Muscle layer of colon (tissue), 2 donors: Measurements from ENCODE around the gene MTAP.
"Not testable (repeated sequence)": the region's sequence is repeated elsewhere in the genome, so short reads cannot be mapped to it uniquely, and the experiment has no call there.

ENCODE experiments used
- H3K27ac ChIP-seq: one replicate; pipeline ENCODE4 v1.7.0; 2013; ENCODE audit warnings: low read depth, mild to moderate bottlenecking, low read length, moderate library complexity
- H3K27me3 ChIP-seq, 2 donors: one replicate each; pipeline ENCODE4 v1.7.0; 2013; ENCODE audit warnings: low read length in 2 of 2, mild to moderate bottlenecking in 2 of 2; ENCODE audit not compliant: insufficient read depth in 2 of 2, control insufficient read depth in 1 of 2
- H3K36me3 ChIP-seq: one replicate; pipeline ENCODE4 v1.7.0; 2013; ENCODE audit warnings: mild to moderate bottlenecking, low read length; ENCODE audit not compliant: insufficient read depth
- H3K4me1 ChIP-seq: one replicate; pipeline ENCODE4 v1.7.0; 2013; ENCODE audit warnings: mild to moderate bottlenecking, low read length; ENCODE audit not compliant: insufficient read depth
- H3K4me3 ChIP-seq, 2 donors: one replicate each; pipeline ENCODE4 v1.7.0; 2013; ENCODE audit warnings: low read length in 2 of 2, low read depth in 1 of 2, mild to moderate bottlenecking in 1 of 2, moderate library complexity in 1 of 2
- H3K9ac ChIP-seq: one replicate; pipeline ENCODE4 v1.7.0; 2013; ENCODE audit warnings: low read length
- H3K9me3 ChIP-seq: one replicate; pipeline ENCODE4 v1.7.0; 2013; ENCODE audit warnings: mild to moderate bottlenecking, low read length
- donor health status: abdominal sarcoma.
- donor health status: Adenocarcinoma of cecum.

MTAP gene

DNA sequence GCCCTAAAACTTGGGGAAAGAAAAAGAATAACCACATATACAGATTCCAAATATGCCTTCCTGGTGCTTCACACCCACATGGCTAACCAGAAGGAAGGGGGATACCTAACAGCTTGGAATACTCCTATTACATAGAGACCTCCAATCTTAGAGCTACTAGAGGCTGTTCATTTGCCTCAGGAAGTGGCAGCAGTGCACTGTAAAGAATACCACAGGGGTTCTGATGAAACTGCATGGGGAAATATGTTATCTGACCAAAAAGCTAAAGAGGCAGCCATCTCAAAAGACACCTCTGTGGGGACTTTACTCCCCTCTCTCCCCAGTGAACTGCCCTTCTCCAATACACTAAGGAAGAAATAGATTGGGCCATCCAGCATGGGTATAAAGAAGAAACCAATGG lies 125.3 kb downstream of the MTAP start:
- Histone ChIP-seq H3K4me3 (no peak overlapping the region), H3K27ac (no peak overlapping the region), H3K9me3 (no peaks in the 10 kb centered on the region), H3K9ac (no peak overlapping the region), H3K27me3 (no peaks in the 10 kb centered on the region), H3K36me3 (no peaks in the 10 kb centered on the region), H3K4me1 (no peaks in the 10 kb centered on the region)

DNA sequence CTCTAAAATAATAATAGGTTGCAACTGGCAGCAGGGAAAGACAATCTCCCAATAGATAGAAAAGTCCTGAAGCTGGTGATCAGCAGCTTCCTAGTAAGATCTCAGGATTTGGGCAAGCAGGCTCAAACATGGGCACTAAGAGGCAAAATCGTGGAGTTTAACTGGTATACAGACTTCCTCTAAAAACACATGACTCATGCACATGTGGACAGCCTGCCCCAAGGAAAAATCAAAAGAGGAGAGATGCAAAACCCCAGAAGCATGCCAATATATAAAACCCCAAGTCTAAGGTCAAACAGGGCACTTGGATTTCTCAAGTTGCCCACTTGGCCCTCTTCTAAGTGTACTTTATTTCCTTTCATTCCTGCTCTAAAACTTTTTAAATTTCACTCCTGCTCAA lies 129.0 kb downstream of the MTAP start:
- Histone ChIP-seq H3K9ac (no peak overlapping the region), H3K9me3 (no peaks in the 10 kb centered on the region), H3K36me3 (no peaks in the 10 kb centered on the region), H3K27ac (no peak overlapping the region), H3K4me3 (no peak overlapping the region), H3K27me3 (no peaks in the 10 kb centered on the region), H3K4me1 (no peaks in the 10 kb centered on the region)

DNA sequence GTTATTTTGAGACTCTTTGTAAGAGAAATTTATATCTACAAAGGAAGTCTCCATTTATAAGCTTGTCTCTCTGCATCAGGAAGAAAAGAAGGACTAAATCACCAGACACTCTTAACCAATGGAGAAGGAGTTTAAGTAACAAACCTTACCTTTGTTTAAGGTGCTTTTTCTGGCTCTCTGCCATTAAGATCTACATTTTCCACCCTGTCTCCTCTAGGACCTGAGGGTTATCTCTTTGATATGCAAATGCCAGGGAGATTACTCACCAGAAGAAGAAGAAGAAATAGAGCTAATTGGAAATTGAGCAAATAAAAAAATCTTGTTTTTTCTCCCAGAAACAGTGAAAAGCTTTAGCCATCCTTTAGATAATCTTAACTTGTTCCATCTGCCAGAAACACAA lies 130.8 kb downstream of the MTAP start:
- no peak overlapping the region for H3K4me3 ChIP-seq
- H3K27ac ChIP-seq: no peak overlapping the region
- H3K9ac ChIP-seq: no peak overlapping the region
- no peaks in the 10 kb centered on the region for H3K9me3 ChIP-seq
- H3K27me3 ChIP-seq: no peaks in the 10 kb centered on the region
- H3K36me3 ChIP-seq: no peaks in the 10 kb centered on the region
- no peaks in the 10 kb centered on the region for H3K4me1 ChIP-seq

- H3K4me1 ChIP-seq: no peaks in the 10 kb centered on the region
- no peaks in the 10 kb centered on the region for H3K9me3 ChIP-seq
- no peak overlapping the region for H3K4me3 ChIP-seq
- H3K27ac ChIP-seq: no peak overlapping the region
- H3K36me3 ChIP-seq: no peaks in the 10 kb centered on the region
- H3K27me3 ChIP-seq: no peaks in the 10 kb centered on the region
- no peak overlapping the region for H3K9ac ChIP-seq
These were observed 131.4 kb downstream of the MTAP start for GRCh38 chr9:21933865-21934264.

GRCh38 chr9:21935631-21936030 lies 133.2 kb downstream of the MTAP start:
- Histone ChIP-seq H3K9me3 (no peaks in the 10 kb centered on the region), H3K27ac (no peak overlapping the region), H3K9ac (no peak overlapping the region), H3K4me1 (no peaks in the 10 kb centered on the region), H3K36me3 (no peaks in the 10 kb centered on the region), H3K27me3 (no peaks in the 10 kb centered on the region), H3K4me3 (no peak overlapping the region)

DNA sequence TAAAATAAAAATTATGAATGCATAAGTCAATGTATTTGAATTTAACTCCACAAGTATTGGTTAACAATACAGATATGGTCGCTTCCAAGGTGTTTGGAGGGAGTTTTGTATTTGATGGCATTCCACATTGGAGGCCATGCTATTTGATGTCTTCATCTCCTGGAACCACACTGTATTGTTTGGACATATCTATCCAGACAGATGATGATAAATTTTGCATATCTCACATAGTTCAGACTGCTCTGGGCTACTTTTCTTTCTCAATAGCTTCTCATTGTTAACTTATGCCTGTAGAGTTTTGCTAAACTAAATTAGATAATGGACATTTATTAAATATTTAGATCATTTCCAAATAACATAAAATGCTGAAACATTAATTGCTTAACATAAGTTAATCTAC lies 133.7 kb downstream of the MTAP start:
- Histone ChIP-seq H3K4me1 (no peaks in the 10 kb centered on the region), H3K27me3 (no peaks in the 10 kb centered on the region), H3K27ac (no peak overlapping the region), H3K4me3 (no peak overlapping the region), H3K9ac (no peak overlapping the region), H3K36me3 (no peaks in the 10 kb centered on the region), H3K9me3 (no peaks in the 10 kb centered on the region)

- no peaks in the 10 kb centered on the region for H3K9me3 ChIP-seq
- no peak overlapping the region for H3K4me3 ChIP-seq
- no peak overlapping the region for H3K9ac ChIP-seq
- no peak overlapping the region for H3K27ac ChIP-seq
- no peaks in the 10 kb centered on the region for H3K36me3 ChIP-seq
- H3K4me1 ChIP-seq: no peaks in the 10 kb centered on the region
- H3K27me3 ChIP-seq: no peaks in the 10 kb centered on the region
These were observed 139.0 kb downstream of the MTAP start for GRCh38 chr9:21941337-21941995.

DNA sequence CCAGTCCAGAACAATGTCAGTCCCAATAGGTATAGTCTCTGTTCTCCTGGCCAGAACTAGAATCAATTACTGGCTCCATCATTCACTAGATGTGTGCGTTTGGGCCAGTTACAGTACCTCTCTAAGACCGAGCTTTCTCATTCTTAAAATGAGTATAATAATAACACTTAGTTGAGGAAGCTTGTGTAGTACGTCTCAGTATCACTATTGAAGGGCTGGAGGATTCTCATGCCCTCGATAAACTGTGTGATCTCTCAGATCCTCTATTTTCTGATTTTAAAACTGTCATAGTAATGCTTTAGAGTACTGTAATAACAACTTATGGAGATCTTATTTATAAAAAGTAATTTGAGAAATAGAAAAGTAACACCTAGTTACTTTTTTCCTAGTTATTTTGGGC lies 141.0 kb downstream of the MTAP start:
- no peaks in the 10 kb centered on the region for H3K36me3 ChIP-seq
- H3K4me1 ChIP-seq: no peaks in the 10 kb centered on the region
- no peaks in the 10 kb centered on the region for H3K9me3 ChIP-seq
- no peaks in the 10 kb centered on the region for H3K27me3 ChIP-seq
- no peak overlapping the region for H3K27ac ChIP-seq
- H3K9ac ChIP-seq: no peak overlapping the region
- no peak overlapping the region for H3K4me3 ChIP-seq

GRCh38 chr9:21945606-21946005 lies 143.2 kb downstream of the MTAP start:
- Histone ChIP-seq H3K9me3 (no peaks in the 10 kb centered on the region), H3K9ac (no peak overlapping the region), H3K27ac (no peak overlapping the region), H3K4me3 (no peak overlapping the region), H3K27me3 (no peaks in the 10 kb centered on the region), H3K36me3 (no peaks in the 10 kb centered on the region), H3K4me1 (no peaks in the 10 kb centered on the region)

GRCh38 chr9:21958833-21959232 lies 156.4 kb downstream of the MTAP start:
- Histone ChIP-seq H3K27me3 (no peaks in the 10 kb centered on the region), H3K27ac (no peak overlapping the region), H3K4me1 (no peaks in the 10 kb centered on the region), H3K4me3 (no peak overlapping the region), H3K9me3 (no peaks in the 10 kb centered on the region), H3K9ac (no peak overlapping the region), H3K36me3 (no peaks in the 10 kb centered on the region)

- not testable (repeated sequence) for H3K27me3 ChIP-seq, H3K27ac ChIP-seq, H3K9ac ChIP-seq, H3K4me3 ChIP-seq, H3K4me1 ChIP-seq, H3K9me3 ChIP-seq, H3K36me3 ChIP-seq
These were observed 156.8 kb downstream of the MTAP start for GRCh38 chr9:21959268-21959667.

DNA sequence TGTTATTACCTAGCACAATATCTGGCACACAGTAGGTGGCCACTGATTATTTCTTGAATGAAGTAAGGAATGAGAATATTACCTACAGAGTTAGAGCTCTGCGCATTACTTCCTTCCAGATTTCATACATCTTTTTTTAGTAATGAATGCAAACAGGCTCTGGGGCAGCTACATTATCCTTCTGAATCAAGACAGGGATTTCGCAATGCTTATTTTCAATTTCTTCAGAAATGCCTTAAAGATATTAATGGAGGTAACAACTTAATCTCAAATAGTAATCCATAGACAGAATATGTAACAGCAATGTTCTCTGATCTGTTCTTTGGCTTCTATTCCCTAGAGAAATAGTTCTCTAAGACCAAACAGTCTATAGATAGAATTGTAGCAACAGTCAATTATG lies 159.1 kb downstream of the MTAP start:
- Histone ChIP-seq H3K9ac (no peak overlapping the region), H3K4me3 (no peak overlapping the region), H3K27ac (no peak overlapping the region), H3K36me3 (no peaks in the 10 kb centered on the region), H3K4me1 (peaks cover 12% of the 10 kb centered on the region), H3K9me3 (no peaks in the 10 kb centered on the region), H3K27me3 (peaks cover 16 to 23% of the 10 kb centered on the region in 2 donors)
